ENCODE data around the gene NPAS4. TPM values are rescaled to one million over a fixed set of nuclear protein-coding genes. Genes with fewer than 3 reads are reported as not detected.
A peak's percentile ranks its signal among the peaks of the same experiment; 100 is the strongest.

The NPAS4 gene
- total and polyA plus RNA-seq, 2 of the 13 experiments (the other 11 are each of a cell fraction or from before 2014, with no cell fraction given), result not detected

DNA sequence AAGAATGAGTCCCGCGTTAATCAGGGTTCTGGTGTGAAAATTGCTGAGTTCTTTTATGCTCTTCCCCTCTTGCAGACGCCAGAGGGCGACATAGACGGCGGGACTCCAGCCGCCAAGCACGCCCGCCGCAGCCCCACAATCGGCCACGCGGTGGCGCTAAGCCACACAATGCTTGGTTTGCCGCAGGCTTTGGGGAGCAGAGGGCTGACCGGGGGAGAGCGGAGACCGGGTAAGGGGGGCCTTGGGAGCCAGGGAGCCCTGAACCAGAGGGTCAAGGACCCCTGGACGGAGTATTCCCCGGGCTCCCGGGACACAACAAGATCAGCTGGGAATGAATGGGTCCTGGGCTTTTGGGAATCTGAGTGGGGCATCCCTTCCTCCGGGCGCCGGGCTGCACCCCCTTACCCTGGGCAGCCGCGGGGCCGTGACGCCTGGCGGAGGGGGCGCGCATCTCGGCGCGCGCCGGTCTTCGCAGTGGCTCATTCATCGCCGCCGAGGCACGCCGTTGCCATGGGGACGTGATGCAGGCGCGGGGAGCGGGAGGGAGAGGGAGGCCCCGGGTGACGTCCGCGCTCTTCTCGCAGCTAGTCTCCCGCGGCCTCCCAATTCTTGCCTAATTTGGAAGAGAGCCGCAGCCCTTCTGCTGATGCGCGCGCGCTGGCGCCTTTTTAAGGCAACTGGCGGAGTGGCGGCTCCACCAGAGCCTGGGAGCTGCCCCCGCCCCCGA lies 12.2 kb upstream of the NPAS4 start (continued):
- TF ChIP-seq YY1 (IDR thresholded peaks at IDR 0.05; ENCODE audit: insufficient read depth, insufficient replicate concordance, low read depth, low read length) (peak; percentile 58), ZNF33B (CRISPR knock-in tag; IDR thresholded peaks at IDR 0.05) (no peak), MIER2 (CRISPR knock-in tag; IDR thresholded peaks at IDR 0.05) (peak; percentile 91), THAP11 (CRISPR knock-in tag; IDR thresholded peaks at IDR 0.05) (peak; percentile 83), SALL1 (CRISPR knock-in tag; IDR thresholded peaks at IDR 0.05) (peak; percentile 76), RAD21 (CRISPR knock-in tag; IDR thresholded peaks at IDR 0.05) (peak; percentile 98)
- TF ChIP-seq, protein P1, sequence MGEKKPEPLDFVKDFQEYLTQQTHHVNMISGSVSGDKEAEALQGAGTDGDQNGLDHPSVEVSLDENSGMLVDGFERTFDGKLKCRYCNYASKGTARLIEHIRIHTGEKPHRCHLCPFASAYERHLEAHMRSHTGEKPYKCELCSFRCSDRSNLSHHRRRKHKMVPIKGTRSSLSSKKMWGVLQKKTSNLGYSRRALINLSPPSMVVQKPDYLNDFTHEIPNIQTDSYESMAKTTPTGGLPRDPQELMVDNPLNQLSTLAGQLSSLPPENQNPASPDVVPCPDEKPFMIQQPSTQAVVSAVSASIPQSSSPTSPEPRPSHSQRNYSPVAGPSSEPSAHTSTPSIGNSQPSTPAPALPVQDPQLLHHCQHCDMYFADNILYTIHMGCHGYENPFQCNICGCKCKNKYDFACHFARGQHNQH (CRISPR knock-in tag; IDR thresholded peaks at IDR 0.05), result peak; percentile 73; the same call in 1 of the 2 replicates
- TF ChIP-seq, protein P2, sequence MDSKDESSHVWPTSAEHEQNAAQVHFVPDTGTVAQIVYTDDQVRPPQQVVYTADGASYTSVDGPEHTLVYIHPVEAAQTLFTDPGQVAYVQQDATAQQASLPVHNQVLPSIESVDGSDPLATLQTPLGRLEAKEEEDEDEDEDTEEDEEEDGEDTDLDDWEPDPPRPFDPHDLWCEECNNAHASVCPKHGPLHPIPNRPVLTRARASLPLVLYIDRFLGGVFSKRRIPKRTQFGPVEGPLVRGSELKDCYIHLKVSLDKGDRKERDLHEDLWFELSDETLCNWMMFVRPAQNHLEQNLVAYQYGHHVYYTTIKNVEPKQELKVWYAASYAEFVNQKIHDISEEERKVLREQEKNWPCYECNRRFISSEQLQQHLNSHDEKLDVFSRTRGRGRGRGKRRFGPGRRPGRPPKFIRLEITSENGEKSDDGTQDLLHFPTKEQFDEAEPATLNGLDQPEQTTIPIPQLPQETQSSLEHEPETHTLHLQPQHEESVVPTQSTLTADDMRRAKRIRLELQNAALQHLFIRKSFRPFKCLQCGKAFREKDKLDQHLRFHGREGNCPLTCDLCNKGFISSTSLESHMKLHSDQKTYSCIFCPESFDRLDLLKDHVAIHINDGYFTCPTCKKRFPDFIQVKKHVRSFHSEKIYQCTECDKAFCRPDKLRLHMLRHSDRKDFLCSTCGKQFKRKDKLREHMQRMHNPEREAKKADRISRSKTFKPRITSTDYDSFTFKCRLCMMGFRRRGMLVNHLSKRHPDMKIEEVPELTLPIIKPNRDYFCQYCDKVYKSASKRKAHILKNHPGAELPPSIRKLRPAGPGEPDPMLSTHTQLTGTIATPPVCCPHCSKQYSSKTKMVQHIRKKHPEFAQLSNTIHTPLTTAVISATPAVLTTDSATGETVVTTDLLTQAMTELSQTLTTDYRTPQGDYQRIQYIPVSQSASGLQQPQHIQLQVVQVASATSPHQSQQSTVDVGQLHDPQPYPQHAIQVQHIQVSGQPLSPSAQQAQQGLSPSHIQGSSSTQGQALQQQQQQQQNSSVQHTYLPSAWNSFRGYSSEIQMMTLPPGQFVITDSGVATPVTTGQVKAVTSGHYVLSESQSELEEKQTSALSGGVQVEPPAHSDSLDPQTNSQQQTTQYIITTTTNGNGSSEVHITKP (CRISPR knock-in tag; IDR thresholded peaks at IDR 0.05; ENCODE audit: low read depth), result no peak
- TF ChIP-seq, protein P3, sequence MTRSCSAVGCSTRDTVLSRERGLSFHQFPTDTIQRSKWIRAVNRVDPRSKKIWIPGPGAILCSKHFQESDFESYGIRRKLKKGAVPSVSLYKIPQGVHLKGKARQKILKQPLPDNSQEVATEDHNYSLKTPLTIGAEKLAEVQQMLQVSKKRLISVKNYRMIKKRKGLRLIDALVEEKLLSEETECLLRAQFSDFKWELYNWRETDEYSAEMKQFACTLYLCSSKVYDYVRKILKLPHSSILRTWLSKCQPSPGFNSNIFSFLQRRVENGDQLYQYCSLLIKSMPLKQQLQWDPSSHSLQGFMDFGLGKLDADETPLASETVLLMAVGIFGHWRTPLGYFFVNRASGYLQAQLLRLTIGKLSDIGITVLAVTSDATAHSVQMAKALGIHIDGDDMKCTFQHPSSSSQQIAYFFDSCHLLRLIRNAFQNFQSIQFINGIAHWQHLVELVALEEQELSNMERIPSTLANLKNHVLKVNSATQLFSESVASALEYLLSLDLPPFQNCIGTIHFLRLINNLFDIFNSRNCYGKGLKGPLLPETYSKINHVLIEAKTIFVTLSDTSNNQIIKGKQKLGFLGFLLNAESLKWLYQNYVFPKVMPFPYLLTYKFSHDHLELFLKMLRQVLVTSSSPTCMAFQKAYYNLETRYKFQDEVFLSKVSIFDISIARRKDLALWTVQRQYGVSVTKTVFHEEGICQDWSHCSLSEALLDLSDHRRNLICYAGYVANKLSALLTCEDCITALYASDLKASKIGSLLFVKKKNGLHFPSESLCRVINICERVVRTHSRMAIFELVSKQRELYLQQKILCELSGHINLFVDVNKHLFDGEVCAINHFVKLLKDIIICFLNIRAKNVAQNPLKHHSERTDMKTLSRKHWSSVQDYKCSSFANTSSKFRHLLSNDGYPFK (CRISPR knock-in tag; IDR thresholded peaks at IDR 0.05; ENCODE audit: borderline replicate concordance), result peak; percentile 29; the same call in 1 of the 2 replicates
- TF ChIP-seq, protein P4, sequence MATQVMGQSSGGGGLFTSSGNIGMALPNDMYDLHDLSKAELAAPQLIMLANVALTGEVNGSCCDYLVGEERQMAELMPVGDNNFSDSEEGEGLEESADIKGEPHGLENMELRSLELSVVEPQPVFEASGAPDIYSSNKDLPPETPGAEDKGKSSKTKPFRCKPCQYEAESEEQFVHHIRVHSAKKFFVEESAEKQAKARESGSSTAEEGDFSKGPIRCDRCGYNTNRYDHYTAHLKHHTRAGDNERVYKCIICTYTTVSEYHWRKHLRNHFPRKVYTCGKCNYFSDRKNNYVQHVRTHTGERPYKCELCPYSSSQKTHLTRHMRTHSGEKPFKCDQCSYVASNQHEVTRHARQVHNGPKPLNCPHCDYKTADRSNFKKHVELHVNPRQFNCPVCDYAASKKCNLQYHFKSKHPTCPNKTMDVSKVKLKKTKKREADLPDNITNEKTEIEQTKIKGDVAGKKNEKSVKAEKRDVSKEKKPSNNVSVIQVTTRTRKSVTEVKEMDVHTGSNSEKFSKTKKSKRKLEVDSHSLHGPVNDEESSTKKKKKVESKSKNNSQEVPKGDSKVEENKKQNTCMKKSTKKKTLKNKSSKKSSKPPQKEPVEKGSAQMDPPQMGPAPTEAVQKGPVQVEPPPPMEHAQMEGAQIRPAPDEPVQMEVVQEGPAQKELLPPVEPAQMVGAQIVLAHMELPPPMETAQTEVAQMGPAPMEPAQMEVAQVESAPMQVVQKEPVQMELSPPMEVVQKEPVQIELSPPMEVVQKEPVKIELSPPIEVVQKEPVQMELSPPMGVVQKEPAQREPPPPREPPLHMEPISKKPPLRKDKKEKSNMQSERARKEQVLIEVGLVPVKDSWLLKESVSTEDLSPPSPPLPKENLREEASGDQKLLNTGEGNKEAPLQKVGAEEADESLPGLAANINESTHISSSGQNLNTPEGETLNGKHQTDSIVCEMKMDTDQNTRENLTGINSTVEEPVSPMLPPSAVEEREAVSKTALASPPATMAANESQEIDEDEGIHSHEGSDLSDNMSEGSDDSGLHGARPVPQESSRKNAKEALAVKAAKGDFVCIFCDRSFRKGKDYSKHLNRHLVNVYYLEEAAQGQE (IDR thresholded peaks at IDR 0.05; ENCODE audit: borderline replicate concordance in 1 of 2, low read depth in 1 of 2, low read length in 2 of 2), result peak in 1 of 2 experiments; percentile 9; a peak in 1 of 4 replicates
- TF ChIP-seq, protein P5, sequence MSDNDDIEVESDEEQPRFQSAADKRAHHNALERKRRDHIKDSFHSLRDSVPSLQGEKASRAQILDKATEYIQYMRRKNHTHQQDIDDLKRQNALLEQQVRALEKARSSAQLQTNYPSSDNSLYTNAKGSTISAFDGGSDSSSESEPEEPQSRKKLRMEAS (IDR thresholded peaks at IDR 0.05), result peak; percentile 19; the same call in 1 of the 2 replicates
- TF ChIP-seq, protein P6, sequence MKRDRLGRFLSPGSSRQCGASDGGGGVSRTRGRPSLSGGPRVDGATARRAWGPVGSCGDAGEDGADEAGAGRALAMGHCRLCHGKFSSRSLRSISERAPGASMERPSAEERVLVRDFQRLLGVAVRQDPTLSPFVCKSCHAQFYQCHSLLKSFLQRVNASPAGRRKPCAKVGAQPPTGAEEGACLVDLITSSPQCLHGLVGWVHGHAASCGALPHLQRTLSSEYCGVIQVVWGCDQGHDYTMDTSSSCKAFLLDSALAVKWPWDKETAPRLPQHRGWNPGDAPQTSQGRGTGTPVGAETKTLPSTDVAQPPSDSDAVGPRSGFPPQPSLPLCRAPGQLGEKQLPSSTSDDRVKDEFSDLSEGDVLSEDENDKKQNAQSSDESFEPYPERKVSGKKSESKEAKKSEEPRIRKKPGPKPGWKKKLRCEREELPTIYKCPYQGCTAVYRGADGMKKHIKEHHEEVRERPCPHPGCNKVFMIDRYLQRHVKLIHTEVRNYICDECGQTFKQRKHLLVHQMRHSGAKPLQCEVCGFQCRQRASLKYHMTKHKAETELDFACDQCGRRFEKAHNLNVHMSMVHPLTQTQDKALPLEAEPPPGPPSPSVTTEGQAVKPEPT (CRISPR knock-in tag; IDR thresholded peaks at IDR 0.05; ENCODE audit: low read depth), result 0 out of 2 replicates have a peak, but pooled peaks have one; percentile 47

All from HepG2 (cell line).